Measurements from ENCODE around the gene RHOT1.

DNA sequence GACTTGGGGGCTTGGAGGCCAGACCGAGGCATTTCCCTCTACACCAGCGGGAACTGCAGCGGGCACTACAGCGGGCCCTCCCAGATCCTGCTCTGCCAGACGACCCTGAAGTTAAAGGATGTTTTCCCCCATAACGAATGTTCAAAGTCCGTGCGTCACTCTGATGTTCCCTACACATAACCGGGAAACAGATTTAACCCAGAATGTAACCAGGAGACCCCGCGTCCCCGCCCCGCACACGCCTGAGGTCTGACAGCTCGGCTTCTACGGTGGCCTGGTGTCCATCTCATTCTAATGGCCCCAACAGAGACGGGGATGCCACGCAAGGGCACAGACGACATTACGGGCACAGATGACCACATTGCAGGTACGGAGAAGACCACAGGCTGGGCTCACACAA lies 31.7 kb upstream of the RHOT1 start:
- TF ChIP-seq, protein P1, sequence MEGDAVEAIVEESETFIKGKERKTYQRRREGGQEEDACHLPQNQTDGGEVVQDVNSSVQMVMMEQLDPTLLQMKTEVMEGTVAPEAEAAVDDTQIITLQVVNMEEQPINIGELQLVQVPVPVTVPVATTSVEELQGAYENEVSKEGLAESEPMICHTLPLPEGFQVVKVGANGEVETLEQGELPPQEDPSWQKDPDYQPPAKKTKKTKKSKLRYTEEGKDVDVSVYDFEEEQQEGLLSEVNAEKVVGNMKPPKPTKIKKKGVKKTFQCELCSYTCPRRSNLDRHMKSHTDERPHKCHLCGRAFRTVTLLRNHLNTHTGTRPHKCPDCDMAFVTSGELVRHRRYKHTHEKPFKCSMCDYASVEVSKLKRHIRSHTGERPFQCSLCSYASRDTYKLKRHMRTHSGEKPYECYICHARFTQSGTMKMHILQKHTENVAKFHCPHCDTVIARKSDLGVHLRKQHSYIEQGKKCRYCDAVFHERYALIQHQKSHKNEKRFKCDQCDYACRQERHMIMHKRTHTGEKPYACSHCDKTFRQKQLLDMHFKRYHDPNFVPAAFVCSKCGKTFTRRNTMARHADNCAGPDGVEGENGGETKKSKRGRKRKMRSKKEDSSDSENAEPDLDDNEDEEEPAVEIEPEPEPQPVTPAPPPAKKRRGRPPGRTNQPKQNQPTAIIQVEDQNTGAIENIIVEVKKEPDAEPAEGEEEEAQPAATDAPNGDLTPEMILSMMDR (IDR thresholded peaks at IDR 0.05): no peak
- TF ChIP-seq EP300 (IDR thresholded peaks at IDR 0.05) (no peak), POLR2A (IDR thresholded peaks at IDR 0.05) (no peak)

All from ovary (tissue), 3 donors.